Ovary (tissue), 3 donors: ENCODE measurements around the gene IL11.

Experiments used
- POLR2A ChIP-seq: fragments of 450-650 bp; IDR thresholded peaks from one replicate; pipeline ENCODE4 v1.6.1; 2017; ENCODE audit warnings: antibody characterized with exemption, mild to moderate bottlenecking, moderate library complexity
- TF ChIP-seq, protein P1 (sequence below), 3 donors: fragments of 450-650 bp in 2 of 3; fragments of 200-600 bp in 1 of 3; IDR thresholded peaks; one replicate each; pipeline versions ENCODE4 v1.5.1 to v1.8.0; 2016 to 2022; ENCODE audit warnings: antibody characterized with exemption in 3 of 3, mild to moderate bottlenecking in 1 of 3
- donor health status: DM: no; HTN: no; CAD: no.

DNA sequence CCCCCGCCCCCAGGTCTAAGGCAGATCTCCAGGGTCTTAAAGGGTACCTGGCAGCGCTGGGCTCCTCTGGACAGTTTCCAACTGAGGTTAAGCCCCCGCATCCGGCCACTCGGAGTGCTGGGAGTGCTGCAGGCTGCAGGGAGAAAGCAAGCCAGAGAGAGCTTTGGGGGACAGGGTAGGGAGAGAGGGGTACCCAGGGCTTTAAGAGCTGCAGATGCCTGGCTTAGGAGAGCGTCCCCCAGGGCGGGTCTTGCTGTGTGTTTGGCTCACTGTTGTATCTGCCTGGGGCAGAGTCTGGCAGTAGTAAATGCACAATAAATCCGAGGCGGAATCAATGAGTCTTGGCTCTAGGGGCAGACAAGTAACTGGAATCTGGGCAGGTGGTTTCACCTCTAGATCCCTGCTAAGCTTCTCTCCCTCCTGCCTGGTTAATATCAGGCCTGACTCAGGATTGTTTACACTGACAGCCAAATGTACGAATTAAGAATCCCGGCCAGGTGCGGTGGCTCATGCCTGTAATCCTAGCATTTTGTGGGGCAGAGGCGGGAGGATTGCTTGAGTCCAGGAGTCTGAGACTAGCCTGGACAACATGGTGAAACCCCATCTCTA is 14.9 kb downstream of the IL11 start:
- TF ChIP-seq POLR2A = no peak
- TF ChIP-seq, protein P1, sequence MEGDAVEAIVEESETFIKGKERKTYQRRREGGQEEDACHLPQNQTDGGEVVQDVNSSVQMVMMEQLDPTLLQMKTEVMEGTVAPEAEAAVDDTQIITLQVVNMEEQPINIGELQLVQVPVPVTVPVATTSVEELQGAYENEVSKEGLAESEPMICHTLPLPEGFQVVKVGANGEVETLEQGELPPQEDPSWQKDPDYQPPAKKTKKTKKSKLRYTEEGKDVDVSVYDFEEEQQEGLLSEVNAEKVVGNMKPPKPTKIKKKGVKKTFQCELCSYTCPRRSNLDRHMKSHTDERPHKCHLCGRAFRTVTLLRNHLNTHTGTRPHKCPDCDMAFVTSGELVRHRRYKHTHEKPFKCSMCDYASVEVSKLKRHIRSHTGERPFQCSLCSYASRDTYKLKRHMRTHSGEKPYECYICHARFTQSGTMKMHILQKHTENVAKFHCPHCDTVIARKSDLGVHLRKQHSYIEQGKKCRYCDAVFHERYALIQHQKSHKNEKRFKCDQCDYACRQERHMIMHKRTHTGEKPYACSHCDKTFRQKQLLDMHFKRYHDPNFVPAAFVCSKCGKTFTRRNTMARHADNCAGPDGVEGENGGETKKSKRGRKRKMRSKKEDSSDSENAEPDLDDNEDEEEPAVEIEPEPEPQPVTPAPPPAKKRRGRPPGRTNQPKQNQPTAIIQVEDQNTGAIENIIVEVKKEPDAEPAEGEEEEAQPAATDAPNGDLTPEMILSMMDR (IDR thresholded peaks at IDR 0.05) = no peak
